ENCODE measurements around the gene PIGS. TPM values are rescaled to one million over a fixed set of nuclear protein-coding genes. Genes with fewer than 3 reads are reported as not detected.

The PIGS gene
- total RNA-seq, 4 donors from 2014 or later: 41.9 to 55.5 (median 47.2) TPM

DNA sequence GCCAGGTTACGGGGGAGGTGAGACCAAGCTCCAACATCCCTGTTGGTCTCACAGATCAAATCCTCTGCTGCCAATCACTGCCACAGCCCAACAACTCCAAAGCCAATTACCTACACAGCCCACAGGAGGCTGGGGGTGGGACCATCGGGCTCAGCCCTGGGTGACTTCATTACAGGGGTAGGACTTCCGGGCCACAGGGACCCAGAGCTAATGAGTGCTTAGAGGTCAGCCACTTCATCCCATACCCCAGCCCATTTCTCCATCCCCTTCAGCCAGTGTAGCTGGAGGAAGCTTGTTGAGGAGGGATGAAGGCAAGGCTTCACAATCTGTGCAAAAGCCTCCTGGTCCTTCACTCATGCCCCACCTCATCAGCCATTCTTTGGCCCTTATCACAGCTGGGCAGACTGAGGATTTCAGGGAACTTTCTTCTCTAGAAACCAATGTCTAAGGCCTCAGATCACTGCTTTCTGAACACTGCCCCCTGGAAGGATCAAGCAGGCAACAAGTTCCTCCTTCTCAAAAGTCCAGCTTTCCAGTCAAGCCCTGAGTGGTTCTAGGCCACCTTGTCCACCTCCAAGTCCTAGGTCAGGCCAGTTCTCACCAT, 59.4 kb downstream of the PIGS start:
- H3K9me3 ChIP-seq: no peaks in the 10 kb centered on the region
- H3K36me3 ChIP-seq: no peaks in the 10 kb centered on the region
- no peak for TF ChIP-seq EP300 (IDR thresholded peaks at IDR 0.05)
- TF ChIP-seq, protein P1, sequence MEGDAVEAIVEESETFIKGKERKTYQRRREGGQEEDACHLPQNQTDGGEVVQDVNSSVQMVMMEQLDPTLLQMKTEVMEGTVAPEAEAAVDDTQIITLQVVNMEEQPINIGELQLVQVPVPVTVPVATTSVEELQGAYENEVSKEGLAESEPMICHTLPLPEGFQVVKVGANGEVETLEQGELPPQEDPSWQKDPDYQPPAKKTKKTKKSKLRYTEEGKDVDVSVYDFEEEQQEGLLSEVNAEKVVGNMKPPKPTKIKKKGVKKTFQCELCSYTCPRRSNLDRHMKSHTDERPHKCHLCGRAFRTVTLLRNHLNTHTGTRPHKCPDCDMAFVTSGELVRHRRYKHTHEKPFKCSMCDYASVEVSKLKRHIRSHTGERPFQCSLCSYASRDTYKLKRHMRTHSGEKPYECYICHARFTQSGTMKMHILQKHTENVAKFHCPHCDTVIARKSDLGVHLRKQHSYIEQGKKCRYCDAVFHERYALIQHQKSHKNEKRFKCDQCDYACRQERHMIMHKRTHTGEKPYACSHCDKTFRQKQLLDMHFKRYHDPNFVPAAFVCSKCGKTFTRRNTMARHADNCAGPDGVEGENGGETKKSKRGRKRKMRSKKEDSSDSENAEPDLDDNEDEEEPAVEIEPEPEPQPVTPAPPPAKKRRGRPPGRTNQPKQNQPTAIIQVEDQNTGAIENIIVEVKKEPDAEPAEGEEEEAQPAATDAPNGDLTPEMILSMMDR (IDR thresholded peaks at IDR 0.05): no peak
- intact Hi-C loops (cut with DNase I): no loop called here
- no peak overlapping the region for H3K4me3 ChIP-seq
- peaks cover 0 to 78% (median 4%) of the 10 kb centered on the region in 4 donors for H3K27me3 ChIP-seq
- peaks cover 0 to 4% (median 0%) of the 10 kb centered on the region in 4 donors for H3K4me1 ChIP-seq
- no peak for DNase-seq (ENCODE audit: extremely low spot score)
- 100% methylated on average over 1 of the region's 3 CpGs for WGBS
- no peak overlapping the region for H3K27ac ChIP-seq (replicated peaks in 1 of 4)

DNA sequence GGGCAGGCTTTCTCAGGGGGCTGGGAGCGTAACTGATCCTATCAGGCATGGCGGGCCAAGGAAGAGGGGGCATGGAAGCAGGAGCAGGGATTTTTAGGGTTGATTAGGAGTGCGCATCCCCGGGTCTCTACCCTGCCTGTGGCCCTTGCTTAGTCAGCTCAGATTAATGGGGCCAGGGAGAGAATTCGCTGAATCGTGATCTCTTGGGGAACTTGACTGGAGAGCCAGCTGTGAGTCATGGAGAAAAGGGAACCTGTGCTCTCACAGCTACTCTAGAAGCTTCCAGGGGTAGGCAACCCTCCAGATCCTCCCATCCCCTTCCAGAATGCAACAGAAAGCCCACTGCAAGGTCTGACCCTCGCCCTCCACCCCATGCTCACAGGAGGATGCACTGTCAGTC, 61.5 kb downstream of the PIGS start:
- Histone ChIP-seq H3K27me3 (peaks cover 0 to 96% (median 4%) of the 10 kb centered on the region in 4 donors), H3K4me3 (no peak overlapping the region), H3K4me1 (peaks cover 0 to 4% (median 0%) of the 10 kb centered on the region in 4 donors), H3K36me3 (no peaks in the 10 kb centered on the region), H3K27ac (replicated peaks in 1 of 4) (no peak overlapping the region), H3K9me3 (no peaks in the 10 kb centered on the region)
- 76% methylated on average over 4 of the region's 7 CpGs for WGBS
- DNase-seq (ENCODE audit: extremely low spot score): no peak
- TF ChIP-seq POLR2AphosphoS5 (IDR thresholded peaks at IDR 0.05) (no peak), POLR2A (IDR thresholded peaks at IDR 0.05; ENCODE audit: low read depth) (no peak), EP300 (IDR thresholded peaks at IDR 0.05) (no peak)
- TF ChIP-seq, protein P1 (IDR thresholded peaks at IDR 0.05): no peak
- intact Hi-C loops (cut with DNase I): no loop called here

DNA sequence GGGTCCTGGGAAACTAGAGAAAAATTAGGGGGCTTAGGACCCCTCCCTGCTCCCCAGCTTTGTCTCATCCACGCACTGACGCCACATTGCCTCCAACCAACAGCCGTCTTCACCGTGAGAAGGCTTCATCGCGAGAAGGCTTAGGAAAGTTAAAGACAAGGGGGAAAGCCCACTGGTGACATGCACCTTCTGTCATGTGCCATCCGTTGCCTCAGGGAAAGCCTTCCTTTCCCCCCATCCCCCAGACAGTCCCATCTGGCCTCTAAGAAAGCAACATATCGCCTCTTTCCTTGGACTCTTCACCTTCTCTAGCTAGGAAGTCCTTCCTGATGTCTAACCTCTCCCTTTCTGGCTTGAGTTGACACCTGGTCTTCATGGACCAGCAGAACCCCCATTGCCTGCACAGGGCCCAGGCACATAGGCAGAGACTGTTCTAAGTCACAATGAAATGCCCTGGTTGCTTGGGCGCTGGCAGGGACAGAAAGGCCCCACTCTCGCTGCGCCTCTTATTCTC, 63.1 kb downstream of the PIGS start:
- intact Hi-C loops (cut with DNase I): no loop called here
- Histone ChIP-seq H3K27me3 (peaks cover 0 to 81% (median 4%) of the 10 kb centered on the region in 4 donors), H3K36me3 (no peaks in the 10 kb centered on the region), H3K4me3 (no peak overlapping the region), H3K27ac (replicated peaks in 1 of 4) (no peak overlapping the region), H3K9me3 (no peaks in the 10 kb centered on the region), H3K4me1 (peaks cover 0 to 4% (median 0%) of the 10 kb centered on the region in 4 donors)
- 61% methylated on average over 10 of the region's 11 CpGs for WGBS
- DNase-seq (ENCODE audit: extremely low spot score): no peak
- no peak for TF ChIP-seq EP300 (IDR thresholded peaks at IDR 0.05)
- TF ChIP-seq, protein P1 (IDR thresholded peaks at IDR 0.05): no peak
- TF ChIP-seq POLR2A (IDR thresholded peaks at IDR 0.05; ENCODE audit: low read depth): no peak
- no peak for TF ChIP-seq POLR2AphosphoS5 (IDR thresholded peaks at IDR 0.05)

DNA sequence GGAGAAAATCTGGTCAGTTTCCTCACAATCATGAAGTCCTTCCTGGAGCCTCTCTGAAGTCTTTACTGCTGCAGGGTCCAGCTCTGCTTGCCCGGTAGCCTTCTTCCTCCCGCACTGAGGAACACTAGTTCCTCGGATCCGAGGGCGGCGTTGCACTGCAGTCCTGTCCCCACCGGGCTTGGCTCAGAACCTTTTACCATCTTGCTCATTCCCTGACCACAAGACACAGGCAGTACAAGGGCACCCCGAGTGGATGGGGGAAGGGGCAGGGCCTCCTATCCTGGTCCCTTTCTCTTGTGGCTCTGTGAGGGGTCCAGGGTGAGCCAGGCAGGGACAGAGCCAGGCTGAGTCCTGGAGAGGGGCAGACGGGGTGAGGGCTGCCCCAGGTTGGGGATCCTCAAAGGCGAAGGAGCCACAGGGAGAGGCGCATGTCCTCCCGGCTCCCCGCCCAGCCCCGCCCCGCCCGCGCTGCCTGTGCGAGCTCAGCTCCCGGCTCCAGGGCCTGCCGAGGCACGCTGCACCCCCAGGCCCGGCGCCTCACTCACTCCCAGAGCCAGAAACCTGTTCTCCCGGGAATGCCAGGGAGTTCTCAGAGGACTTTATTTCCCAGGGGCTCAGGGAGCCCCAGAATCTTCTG, 63.6 kb downstream of the PIGS start:
- H3K4me1 ChIP-seq: peaks cover 0 to 4% (median 0%) of the 10 kb centered on the region in 4 donors
- TF ChIP-seq, protein P1 (IDR thresholded peaks at IDR 0.05): no peak
- no peak for TF ChIP-seq POLR2AphosphoS5 (IDR thresholded peaks at IDR 0.05)
- TF ChIP-seq POLR2A (IDR thresholded peaks at IDR 0.05; ENCODE audit: low read depth): no peak
- TF ChIP-seq EP300 (IDR thresholded peaks at IDR 0.05): no peak
- intact Hi-C loops (cut with DNase I): no loop called here
- H3K36me3 ChIP-seq: no peaks in the 10 kb centered on the region
- no peak for DNase-seq (ENCODE audit: extremely low spot score)
- WGBS: 53% methylated on average over 10 of the region's 24 CpGs
- no peak overlapping the region for H3K4me3 ChIP-seq
- no peak overlapping the region for H3K27ac ChIP-seq (replicated peaks in 1 of 4)
- no peaks in the 10 kb centered on the region for H3K9me3 ChIP-seq
- peaks cover 0 to 76% (median 4%) of the 10 kb centered on the region in 4 donors for H3K27me3 ChIP-seq
